ENCODE results near the gene CMIP.
A peak's percentile ranks its signal among the peaks of the same experiment; 100 is the strongest.

CMIP gene

DNA sequence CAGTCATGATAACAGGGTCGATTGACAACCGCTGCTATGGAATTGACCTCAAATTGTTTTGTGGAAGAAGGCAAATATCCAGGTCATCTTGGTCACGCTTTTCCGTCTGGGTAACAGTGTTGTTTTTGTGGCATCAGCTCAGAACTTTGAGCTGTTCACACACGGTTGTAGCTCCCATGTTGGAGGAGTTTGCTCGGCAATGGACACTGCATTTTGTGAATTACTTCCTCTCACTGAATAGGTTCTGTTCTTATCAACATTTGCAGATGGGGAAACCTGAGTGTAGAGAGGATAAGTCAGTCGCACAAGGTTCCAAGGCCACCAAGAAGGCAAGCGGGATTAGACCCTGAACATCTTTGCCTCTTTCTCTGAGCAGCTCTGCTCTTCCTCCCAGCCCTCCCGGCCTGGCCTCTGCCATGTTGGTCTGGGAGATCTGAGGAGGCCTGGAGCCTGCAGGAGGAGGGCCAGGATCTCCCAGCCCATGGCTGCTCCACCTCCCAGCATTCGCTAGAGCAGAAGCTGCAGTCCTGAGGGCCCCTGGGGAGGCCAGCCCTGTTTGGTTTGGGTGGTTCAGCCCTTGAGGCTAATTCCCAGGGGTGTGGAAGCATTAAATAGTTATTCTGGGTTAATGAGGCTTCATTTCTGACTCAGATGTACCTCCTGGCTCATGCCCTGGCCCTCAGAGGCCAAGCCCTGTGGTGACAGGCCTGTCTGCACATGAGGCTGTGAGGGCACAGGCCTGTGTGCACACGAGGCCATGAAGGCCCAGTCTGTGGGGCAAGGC is 180.3 kb downstream of the CMIP start:
- DNase-seq, result no peak
- H3K36me3 ChIP-seq (replicated peaks), result no peaks in the 10 kb centered on the region
- H3K27me3 ChIP-seq (replicated peaks), result no peaks in the 10 kb centered on the region
- no peak overlapping the region for H3K4me3 ChIP-seq (ENCODE audit: low read depth, low read length)
- TF ChIP-seq, protein P1, sequence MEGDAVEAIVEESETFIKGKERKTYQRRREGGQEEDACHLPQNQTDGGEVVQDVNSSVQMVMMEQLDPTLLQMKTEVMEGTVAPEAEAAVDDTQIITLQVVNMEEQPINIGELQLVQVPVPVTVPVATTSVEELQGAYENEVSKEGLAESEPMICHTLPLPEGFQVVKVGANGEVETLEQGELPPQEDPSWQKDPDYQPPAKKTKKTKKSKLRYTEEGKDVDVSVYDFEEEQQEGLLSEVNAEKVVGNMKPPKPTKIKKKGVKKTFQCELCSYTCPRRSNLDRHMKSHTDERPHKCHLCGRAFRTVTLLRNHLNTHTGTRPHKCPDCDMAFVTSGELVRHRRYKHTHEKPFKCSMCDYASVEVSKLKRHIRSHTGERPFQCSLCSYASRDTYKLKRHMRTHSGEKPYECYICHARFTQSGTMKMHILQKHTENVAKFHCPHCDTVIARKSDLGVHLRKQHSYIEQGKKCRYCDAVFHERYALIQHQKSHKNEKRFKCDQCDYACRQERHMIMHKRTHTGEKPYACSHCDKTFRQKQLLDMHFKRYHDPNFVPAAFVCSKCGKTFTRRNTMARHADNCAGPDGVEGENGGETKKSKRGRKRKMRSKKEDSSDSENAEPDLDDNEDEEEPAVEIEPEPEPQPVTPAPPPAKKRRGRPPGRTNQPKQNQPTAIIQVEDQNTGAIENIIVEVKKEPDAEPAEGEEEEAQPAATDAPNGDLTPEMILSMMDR (IDR thresholded peaks at IDR 0.05; ENCODE audit: low read depth, low read length, missing control alignments), result no peak
- no peak overlapping the region for H3K27ac ChIP-seq
- in situ Hi-C loops (cut with HindIII; ENCODE audit: low pct_ligation_motif_present, low sequenced_read_pairs), result no loop called here

DNA sequence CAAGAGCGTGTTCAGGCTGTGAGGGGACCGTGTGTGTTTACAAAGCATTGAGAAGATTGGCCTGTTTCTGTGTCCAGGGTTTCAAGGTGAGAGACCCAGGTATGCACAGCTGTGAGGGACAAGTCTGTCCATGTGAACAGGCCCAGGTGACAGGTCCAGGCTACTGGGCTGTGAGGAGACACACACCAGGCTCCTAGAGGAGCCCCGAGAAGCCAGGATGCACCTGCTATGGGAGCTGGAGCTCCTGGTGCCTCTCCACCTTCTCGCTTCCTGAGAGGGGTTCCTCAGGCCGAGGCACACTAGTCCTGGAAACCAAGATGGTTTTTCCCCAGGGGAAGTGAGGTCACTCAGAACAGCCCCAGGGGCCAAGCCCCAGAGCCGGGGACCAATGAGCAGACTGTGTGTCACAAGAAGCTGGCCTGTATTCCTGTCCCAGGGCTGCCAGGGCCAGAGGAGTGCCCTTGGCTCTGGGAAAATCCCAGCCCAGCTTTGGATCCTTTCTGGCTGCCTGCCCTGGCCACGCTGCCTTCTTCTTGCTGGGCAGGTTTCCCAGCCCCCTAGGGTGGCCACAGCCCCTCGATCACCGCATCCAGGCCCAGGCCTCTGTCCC is 181.0 kb downstream of the CMIP start:
- in situ Hi-C loops (cut with HindIII; ENCODE audit: low pct_ligation_motif_present, low sequenced_read_pairs), result no loop called here
- no peaks in the 10 kb centered on the region for H3K36me3 ChIP-seq (replicated peaks)
- no peak overlapping the region for H3K4me3 ChIP-seq (ENCODE audit: low read depth, low read length)
- H3K27me3 ChIP-seq (replicated peaks), result no peaks in the 10 kb centered on the region
- no peak for DNase-seq
- TF ChIP-seq, protein P1 (IDR thresholded peaks at IDR 0.05; ENCODE audit: low read depth, low read length, missing control alignments), result no peak
- no peak overlapping the region for H3K27ac ChIP-seq

DNA sequence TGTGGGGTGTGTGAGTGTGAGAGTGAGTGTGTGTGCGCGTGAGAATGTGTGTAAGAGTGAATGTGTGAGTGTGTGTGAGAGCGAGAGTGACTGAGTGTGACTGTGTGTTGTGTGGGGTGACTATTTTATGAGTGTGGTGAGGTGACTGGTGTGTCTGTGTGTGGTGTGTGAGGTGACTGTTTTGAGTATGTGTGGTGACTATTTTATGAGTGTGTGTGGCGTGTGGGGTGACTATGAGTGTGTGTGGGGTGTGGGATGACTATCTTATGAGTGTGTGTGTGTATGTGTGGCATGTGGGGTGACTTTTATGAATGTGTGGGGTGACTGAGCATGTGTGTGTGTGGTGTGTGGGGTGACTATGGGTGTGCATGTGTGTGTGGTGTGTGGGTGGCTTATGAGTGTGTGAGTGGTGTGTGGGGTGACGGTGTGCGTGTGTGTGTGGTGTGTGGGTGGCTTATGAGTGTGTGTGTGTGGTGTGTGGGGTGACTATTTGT is 181.6 kb downstream of the CMIP start:
- Histone ChIP-seq H3K27ac (no peak overlapping the region), H3K27me3 (replicated peaks) (no peaks in the 10 kb centered on the region), H3K4me3 (ENCODE audit: low read depth, low read length) (no peak overlapping the region), H3K36me3 (replicated peaks) (no peaks in the 10 kb centered on the region)
- in situ Hi-C loops (cut with HindIII; ENCODE audit: low pct_ligation_motif_present, low sequenced_read_pairs), result no loop called here
- TF ChIP-seq, protein P1 (IDR thresholded peaks at IDR 0.05; ENCODE audit: low read depth, low read length, missing control alignments), result no peak
- no peak for DNase-seq

DNA sequence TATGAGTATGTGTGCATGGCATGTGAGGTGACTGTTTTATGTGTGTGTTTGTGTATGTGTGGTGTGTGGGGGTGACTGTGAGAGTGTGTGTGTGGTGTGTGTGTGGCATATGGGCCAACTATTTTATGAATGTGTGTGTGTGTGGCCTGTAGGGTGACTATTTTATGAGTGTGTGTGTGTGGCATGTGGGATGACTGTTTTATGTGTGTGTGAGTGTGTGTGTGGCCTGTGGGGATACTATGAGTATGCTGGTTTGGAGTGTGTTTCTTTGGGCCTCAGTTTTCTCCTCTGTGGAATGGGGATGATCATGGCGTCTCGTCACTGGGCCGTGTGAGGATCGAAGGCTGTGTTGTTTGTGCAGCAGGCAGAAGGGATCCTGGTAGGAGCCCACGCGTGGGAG is 182.4 kb downstream of the CMIP start:
- Histone ChIP-seq H3K36me3 (replicated peaks) (no peaks in the 10 kb centered on the region), H3K27me3 (replicated peaks) (no peaks in the 10 kb centered on the region), H3K4me3 (ENCODE audit: low read depth, low read length) (no peak overlapping the region), H3K27ac (no peak overlapping the region)
- in situ Hi-C loops (cut with HindIII; ENCODE audit: low pct_ligation_motif_present, low sequenced_read_pairs), result no loop called here
- TF ChIP-seq, protein P1 (IDR thresholded peaks at IDR 0.05; ENCODE audit: low read depth, low read length, missing control alignments), result no peak
- peak; percentile 34 for DNase-seq

DNA sequence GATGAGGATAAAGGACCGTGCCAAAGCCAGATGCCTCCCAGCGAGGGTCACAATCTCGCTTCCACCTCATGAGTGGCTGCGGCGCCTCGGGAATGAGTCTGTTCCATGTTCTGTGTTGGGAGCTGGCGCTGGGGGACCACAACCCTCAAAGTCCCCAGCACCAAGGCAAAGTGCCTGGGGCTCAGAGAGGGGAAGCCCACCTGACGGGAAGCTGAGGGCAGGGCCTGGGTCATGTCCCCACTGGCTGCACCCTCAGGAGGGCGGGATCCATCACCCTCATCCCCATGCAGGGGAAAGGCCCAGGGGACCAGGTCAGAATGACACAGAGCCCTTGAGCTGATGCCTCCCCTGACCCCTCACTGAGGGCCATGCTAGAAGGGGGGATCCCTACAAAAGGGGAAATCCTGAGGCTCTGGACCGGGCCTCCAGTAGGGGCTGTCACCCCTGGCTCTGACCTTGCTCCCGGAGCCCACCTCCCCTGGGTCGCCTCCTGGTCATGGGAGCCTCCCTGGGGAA is 183.2 kb downstream of the CMIP start:
- in situ Hi-C loops (cut with HindIII; ENCODE audit: low pct_ligation_motif_present, low sequenced_read_pairs), result no loop called here
- Histone ChIP-seq H3K27ac (no peak overlapping the region), H3K27me3 (replicated peaks) (no peaks in the 10 kb centered on the region), H3K36me3 (replicated peaks) (no peaks in the 10 kb centered on the region), H3K4me3 (ENCODE audit: low read depth, low read length) (no peak overlapping the region)
- DNase-seq, result no peak
- TF ChIP-seq, protein P1 (IDR thresholded peaks at IDR 0.05; ENCODE audit: low read depth, low read length, missing control alignments), result no peak
